HG03520 (cell line): Measurements from ENCODE around the gene AKR1A1.
"Not testable (repeated sequence)": the region's sequence is repeated elsewhere in the genome, so short reads cannot be mapped to it uniquely, and the experiment has no call there.

Source experiments
- ATAC-seq: cut with Tn5 transposase; IDR thresholded peaks from one replicate; pipeline ENCODE4 v1.9.1; 2021; ENCODE audit warnings: mild to moderate bottlenecking, moderate library complexity; ENCODE audit not compliant: unreplicated experiment

AKR1A1 gene

GRCh38 chr1:45569571-45569961 lies 18.9 kb downstream of the AKR1A1 start:
- ATAC-seq = no peak

- no peak for ATAC-seq
These were observed 19.4 kb downstream of the AKR1A1 start for GRCh38 chr1:45569962-45570581.

DNA sequence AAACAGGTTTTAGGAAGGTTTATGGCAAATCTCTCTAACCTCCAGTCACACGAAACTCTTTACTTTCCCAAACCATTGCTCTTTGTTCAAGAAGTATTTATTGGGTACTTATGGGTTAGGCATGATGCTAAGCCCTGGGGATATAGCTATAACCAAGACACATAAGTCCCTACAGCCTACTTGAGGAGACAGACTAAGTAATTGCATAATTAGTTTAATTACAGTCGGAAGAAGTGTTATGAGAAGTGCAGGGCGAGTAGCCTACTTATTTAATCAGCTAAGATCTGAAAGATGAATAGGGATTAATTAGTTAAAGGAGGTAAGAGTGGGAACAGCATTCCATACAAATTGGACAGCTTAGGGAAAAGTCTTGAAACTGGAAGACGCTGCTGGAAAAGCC lies 20.0 kb downstream of the AKR1A1 start:
- no peak for ATAC-seq

DNA sequence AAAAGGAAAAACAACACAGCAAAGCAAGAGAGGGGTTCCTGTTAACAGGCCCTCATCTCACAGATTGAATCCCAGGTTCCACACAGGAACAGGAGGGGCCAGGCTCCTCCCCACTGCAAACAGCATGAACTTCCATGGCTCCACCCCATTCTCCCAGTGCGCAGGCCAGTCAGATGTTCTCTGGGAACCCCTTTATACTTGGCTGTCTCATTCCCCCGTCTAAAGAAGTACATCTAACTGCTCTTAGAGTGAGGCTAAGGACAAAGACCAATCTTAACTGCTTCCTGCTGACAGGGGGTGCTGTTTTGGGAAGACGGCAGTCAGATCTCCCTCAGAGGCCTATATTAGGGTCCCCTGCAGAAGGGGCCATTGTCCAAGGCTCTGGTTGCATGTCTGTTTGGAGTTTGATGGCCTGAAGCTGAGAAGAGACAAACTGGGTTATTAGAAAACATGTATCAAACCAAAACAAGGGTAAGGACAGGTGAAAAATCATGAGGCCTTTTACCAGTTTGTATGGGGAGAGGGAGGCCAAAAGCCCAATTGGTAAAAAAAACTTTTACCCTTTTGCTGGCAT lies 22.7 kb downstream of the AKR1A1 start:
- no peak for ATAC-seq

DNA sequence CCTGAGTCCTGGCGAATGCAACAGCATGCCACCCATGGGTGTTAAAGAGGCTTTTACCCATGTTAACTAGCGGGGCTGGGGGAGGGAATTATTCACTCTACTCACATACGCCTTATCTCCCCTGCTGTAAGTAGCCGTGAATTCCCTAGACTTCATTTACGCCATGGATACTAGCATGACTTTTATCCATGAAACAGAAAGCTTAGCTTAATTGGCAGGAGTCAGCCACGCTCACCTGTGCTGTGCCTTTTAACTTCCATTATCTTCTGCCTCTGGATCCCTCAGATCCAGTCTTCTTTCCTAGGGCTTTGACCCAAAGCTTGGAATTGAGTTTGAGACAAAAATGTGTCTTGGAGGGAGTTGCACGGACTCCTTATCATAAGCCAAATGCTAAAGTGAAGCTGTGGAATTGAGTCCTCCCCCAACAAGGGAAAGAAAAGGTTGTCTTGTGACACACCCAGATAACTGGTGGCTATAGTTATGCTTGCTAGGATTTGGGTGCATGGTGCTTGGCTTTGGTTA lies 23.5 kb downstream of the AKR1A1 start:
- ATAC-seq = no peak

DNA sequence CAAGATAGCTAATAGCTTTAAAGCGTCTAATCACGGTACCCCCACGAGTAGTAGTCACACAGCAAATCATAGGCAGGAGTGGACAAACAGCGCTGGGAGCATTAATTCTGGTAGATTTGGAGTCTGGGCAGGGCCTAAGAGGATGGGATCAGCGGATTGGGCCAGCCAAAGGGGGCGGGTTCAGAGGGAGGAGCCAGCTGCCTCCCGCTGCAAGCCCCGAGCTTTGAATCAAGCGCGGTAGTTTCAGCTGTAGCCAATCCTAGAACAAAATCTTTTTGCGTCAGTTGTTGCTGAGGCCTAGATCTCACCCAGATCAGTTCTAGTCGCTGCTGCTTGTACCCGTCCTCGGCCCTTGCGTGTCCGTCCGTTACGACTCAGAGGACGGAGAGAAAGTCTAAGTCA lies 32.6 kb downstream of the AKR1A1 start:
- peak; percentile 77 for ATAC-seq

- peak; percentile 31 for ATAC-seq
These were observed 33.2 kb downstream of the AKR1A1 start, which contains the start of gene NASP for GRCh38 chr1:45583666-45584350. Gene NASP (plus strand): TSS chr1:45584041. CDS start chr1:45584147, 106 bp downstream.

- ATAC-seq = peak; percentile 28
These were observed 33.9 kb downstream of the AKR1A1 start for GRCh38 chr1:45584351-45585109.

GRCh38 chr1:45585110-45585426 lies 34.4 kb downstream of the AKR1A1 start:
- no peak for ATAC-seq

DNA sequence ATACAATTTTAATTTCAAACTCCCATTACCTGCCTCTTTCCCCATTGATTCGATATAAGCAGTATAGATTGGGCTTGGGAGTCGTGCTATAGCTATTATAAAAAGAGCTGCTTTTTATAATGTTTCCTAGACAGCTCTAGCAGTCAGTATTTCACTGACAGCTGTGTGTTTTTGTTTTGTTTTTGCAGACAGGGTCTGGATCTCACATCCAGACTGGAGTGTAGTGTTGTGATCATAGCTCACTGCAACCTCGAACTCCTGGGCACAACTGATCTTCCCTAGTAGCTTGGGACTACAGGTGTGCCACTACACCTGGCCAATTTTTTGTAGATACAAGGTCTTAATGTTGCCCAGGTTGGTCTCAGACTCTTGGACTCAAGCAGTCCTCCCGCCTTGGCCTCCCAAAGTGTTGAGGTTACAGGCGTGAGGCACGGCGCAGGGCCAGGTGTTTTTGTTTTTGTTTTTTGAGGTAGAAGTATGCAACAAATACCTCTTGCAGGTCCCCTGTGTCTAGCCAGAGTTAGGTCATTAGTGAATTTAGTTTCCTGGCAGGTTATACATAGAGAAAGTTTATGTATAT lies 35.0 kb downstream of the AKR1A1 start:
- ATAC-seq = no peak

- no peak for ATAC-seq
These were observed 36.1 kb downstream of the AKR1A1 start for GRCh38 chr1:45586769-45587168.

DNA sequence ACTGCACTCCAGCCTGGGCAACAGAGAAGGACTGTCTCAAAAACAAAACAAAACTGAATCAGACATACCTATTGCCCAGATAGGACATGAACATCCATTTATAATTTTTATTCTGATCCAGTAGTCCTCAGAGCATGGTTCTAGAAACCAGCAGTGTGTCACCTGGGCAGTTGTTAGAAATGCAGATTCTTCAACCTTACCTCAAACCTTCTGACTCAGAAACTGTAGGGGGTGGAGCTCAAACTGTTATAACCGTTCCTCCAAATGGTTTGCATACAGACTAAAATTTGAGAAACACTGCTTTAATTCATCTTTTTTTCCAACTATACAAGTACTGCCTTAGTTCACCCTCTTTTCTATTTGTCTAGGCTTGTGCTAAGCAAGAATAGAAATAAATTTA lies 39.2 kb downstream of the AKR1A1 start:
- ATAC-seq = no peak

DNA sequence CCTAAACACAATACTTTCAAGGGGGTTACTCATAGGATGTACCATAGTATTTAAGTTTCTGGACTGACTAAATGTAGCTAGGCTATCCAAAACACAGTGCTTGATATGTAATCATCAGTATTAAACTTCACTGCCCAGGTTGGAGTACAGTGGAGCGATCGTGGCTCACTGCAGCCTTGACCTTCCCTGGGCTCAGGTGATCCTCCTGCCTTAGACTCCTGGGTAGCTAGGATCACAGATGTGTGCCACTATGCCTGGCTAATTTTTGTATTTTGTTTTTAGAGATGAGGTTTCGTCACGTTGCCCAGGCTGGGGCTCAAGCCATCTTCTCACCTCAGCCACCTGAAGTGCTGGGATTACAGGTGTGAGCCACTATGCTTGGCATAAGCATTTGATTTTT lies 43.8 kb downstream of the AKR1A1 start:
- no peak for ATAC-seq

DNA sequence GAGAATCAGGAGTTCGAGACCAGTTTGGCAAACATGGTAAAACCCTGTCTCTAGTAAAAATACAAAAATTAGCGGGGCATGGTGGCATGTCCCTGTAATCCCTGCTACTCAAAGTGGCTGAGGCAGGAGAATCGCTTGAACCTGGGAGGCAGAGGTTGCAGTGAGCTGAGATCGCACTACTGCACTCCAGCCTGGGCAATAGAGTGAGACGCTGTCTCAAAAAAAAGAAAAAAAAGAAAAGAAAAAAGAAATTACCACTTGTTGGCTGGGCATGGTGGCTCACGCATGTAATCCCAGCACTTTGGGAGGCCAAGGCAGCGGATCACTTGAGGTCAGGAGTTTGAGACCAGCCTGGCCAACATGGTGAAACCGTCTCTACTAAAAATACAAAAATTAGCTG lies 46.1 kb downstream of the AKR1A1 start:
- not testable (repeated sequence) for ATAC-seq

GRCh38 chr1:45604239-45604638 lies 53.6 kb downstream of the AKR1A1 start:
- ATAC-seq = no peak

GRCh38 chr1:45607404-45608074 lies 56.9 kb downstream of the AKR1A1 start:
- no peak for ATAC-seq

GRCh38 chr1:45608175-45609156 lies 57.8 kb downstream of the AKR1A1 start:
- no peak for ATAC-seq

- ATAC-seq = no peak
These were observed 60.1 kb downstream of the AKR1A1 start for GRCh38 chr1:45610589-45611226.
